IgD-negative memory B cell (primary cell): ENCODE measurements around the gene SEC22C. TPM values are rescaled to one million over a fixed set of nuclear protein-coding genes. Genes with fewer than 3 reads are reported as not detected.
"Not testable (repeated sequence)": the region's sequence is repeated elsewhere in the genome, so short reads cannot be mapped to it uniquely, and the experiment has no call there.

Source experiments
- H3K27ac Mint-ChIP-seq, 3 donors: one replicate each; pipeline ENCODE4 v1.8.0; 2020 to 2022; ENCODE audit warnings: mild to moderate bottlenecking in 3 of 3, mixed read lengths in 3 of 3, moderate library complexity in 1 of 3
- H3K27me3 Mint-ChIP-seq: one replicate; pipeline ENCODE4 v1.8.0; 2021; ENCODE audit warnings: mixed read lengths
- H3K36me3 Mint-ChIP-seq: one replicate; pipeline ENCODE4 v1.8.0; 2020; ENCODE audit warnings: mild to moderate bottlenecking, mixed read lengths
- H3K4me1 Mint-ChIP-seq, 3 donors: one replicate each; pipeline ENCODE4 v1.8.0; 2020 to 2022; ENCODE audit warnings: mixed read lengths in 3 of 3, mild to moderate bottlenecking in 1 of 3
- H3K4me3 Mint-ChIP-seq, 4 donors: one replicate each; pipeline ENCODE4 v1.8.0; 2020 to 2022; ENCODE audit warnings: mild to moderate bottlenecking in 4 of 4, mixed read lengths in 4 of 4, moderate library complexity in 3 of 4
- H3K9me3 Mint-ChIP-seq, 3 donors: one replicate each; pipeline ENCODE4 v1.8.0; 2020 to 2021; ENCODE audit warnings: mixed read lengths in 3 of 3, mild to moderate bottlenecking in 1 of 3
- polyA plus RNA-seq: library from polyadenylated mRNA; unstranded; fragments of 300-500 nt; fragmentation: Illumina TruSeq; gene quantifications from one replicate; pipeline ENCODE4 v1.2.3, GENCODE V29; 2021

Gene SEC22C
- polyA plus RNA-seq, 1 donor from 2014 or later: 30.1 TPM

DNA sequence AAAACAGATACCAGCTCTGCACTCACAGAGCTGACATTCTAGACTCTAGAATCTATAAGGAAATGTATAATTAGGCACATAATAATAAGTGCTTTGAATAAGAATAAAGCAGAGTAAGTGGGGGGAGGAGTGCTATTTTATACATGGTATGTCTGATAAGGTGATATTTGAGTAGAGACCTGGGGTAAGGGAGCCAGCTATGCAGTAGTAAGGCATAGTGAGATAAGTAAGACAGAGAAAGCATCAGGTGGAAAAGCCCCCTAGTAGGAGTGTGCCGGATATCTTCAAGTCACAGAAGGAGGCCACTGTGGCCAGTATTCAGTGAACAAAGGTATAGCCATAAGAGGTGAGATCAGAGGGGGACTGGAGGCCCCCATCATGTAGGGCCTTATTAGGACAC is 11.9 kb upstream of the SEC22C start:
- H3K27me3 Mint-ChIP-seq: no peaks in the 10 kb centered on the region
- H3K36me3 Mint-ChIP-seq: peaks cover 1% of the 10 kb centered on the region
- H3K4me3 Mint-ChIP-seq: peak overlapping the region in 2 of 4 donors; percentile 25 to 42
- peaks cover 8 to 24% (median 14%) of the 10 kb centered on the region in 3 donors for H3K4me1 Mint-ChIP-seq
- H3K9me3 Mint-ChIP-seq: no peaks in the 10 kb centered on the region
- H3K27ac Mint-ChIP-seq: peak overlapping the region; percentile 25 to 54 (median 34)

DNA sequence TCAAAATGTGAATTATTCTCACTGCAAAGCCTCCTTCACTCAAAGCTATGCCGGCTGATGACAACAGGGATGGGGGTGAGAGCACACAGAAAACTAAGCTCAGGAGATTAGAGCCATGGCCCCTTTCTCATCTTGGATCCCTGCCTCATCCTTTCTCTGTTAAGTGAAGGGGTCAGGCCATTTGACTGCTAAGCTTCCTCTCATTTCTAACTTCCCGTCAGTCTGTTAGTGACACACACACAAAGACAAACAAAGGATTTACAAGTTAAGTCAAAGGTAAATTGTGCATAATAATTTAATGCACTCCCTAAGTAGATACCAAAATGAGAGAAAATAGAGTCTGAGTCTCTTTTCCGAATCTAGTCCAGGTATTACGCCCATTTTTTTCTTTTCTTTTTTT is 10.0 kb upstream of the SEC22C start:
- no peaks in the 10 kb centered on the region for H3K27me3 Mint-ChIP-seq

DNA sequence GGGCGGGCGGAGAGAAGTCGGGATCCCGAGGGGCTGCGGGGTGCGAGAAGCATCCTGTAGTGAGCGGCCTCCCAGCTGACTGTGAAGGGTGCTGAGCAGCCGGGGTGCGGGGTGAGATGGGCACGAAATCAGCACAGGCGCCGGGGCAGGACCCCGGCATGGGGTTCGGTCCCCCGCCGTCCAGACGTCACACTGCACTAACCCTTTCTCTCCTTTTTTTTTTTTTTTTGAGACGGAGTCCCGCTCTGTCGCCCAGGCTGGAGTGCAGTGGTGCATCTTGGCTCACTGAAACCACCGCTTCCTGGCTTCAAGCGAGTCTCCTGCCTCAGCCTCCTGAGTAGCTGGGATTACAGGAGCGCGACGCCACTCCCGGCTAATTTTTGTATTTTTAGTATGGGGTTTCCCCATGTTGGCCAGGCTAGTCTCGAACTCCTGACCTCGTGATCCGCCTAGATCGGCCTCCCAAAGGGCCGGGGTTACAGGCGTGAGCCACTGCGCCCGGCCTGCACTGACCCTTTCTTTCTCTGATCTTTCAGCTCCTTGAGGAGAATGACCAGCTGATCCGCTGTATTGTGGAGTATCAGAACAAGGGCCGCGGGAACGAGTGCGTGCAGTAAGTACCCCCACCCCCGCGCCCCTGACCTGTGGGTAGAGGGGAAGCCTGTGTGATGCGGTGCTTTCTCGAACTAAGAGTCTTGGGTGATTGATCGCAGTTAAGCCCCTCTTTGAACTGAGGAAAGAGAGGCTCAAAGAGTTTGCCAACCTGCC is 9.4 kb upstream of the SEC22C start:
- Mint-ChIP-seq H3K27ac (peak overlapping the region; percentile 81 to 99 (median 96)), H3K4me1 (peaks cover 6 to 22% (median 11%) of the 10 kb centered on the region in 3 donors), H3K4me3 (peak overlapping the region; percentile 83 to 100 (median 98)), H3K36me3 (peaks cover 1% of the 10 kb centered on the region), H3K27me3 (no peaks in the 10 kb centered on the region), H3K9me3 (no peaks in the 10 kb centered on the region)

More for the DNA sequence above, 10.0 kb upstream of the SEC22C start:
- Mint-ChIP-seq H3K36me3 (peaks cover 1% of the 10 kb centered on the region), H3K4me1 (peaks cover 6 to 22% (median 11%) of the 10 kb centered on the region in 3 donors), H3K9me3 (no peaks in the 10 kb centered on the region), H3K27ac (peak overlapping the region; percentile 12 to 99 (median 96)), H3K4me3 (peak overlapping the region; percentile 63 to 100 (median 98))

DNA sequence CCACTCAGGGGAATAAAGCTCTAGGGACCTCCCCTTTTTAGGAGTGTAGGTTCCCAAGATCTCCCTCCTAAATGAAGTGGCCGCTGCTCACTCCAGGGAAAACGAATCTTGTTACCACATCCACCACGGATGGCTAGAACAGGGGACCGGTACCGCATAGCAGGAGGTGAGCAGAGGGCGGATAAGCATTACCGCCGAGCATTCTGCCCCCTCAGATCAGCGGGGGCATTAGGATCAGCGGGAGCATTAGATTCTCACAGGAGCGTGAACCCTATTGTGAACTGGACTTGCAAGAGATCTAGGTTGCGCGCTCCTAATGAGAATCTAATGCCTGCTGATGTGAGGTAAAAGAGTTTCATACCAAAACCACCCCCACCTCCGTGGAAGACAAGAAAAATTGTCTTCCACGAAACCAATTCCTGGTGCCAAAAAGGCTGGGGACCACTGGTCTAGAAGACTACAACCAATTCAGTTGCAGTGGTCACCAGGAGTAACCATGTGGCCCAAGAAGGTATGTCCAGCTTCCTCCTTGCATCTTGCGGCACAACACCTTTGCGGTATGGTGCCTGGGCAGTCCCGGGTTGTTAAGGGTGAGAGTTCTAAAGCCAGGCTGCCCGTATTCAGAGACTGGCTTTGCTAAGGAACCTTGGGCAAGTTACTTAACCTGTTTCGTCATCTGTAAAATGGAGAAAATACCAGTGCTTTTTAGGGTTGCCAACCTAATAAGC is 7.8 kb upstream of the SEC22C start:
- peak overlapping the region; percentile 81 to 99 (median 96) for H3K27ac Mint-ChIP-seq
- H3K4me1 Mint-ChIP-seq: peaks cover 6 to 22% (median 11%) of the 10 kb centered on the region in 3 donors
- H3K9me3 Mint-ChIP-seq: no peaks in the 10 kb centered on the region
- H3K4me3 Mint-ChIP-seq: peak overlapping the region; percentile 83 to 100 (median 98)
- peaks cover 1% of the 10 kb centered on the region for H3K36me3 Mint-ChIP-seq
- H3K27me3 Mint-ChIP-seq: no peaks in the 10 kb centered on the region

DNA sequence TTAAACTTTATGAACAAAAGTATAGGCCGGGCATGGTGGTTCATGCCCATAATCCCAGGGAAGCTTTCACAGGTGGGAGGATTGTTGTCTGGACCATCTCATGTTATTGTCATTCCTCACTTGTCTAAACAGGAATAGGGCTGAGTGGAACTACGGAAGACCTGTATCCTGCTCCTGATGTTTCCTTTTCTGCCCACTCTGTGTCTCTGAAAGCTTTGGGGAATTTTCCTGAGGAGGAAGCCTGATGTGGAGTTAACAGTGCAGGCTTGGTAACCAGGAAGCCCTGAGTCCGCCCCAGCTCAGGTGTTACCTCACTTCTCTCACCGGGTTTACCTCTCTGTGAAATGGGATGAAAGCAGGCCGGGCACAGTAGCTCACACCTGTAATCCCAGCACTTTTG is 6.9 kb upstream of the SEC22C start:
- peaks cover 6 to 19% (median 7%) of the 10 kb centered on the region in 3 donors for H3K4me1 Mint-ChIP-seq
- peaks cover 1% of the 10 kb centered on the region for H3K36me3 Mint-ChIP-seq
- H3K9me3 Mint-ChIP-seq: no peaks in the 10 kb centered on the region
- H3K27me3 Mint-ChIP-seq: no peaks in the 10 kb centered on the region
- H3K4me3 Mint-ChIP-seq: no peak overlapping the region
- H3K27ac Mint-ChIP-seq: no peak overlapping the region

DNA sequence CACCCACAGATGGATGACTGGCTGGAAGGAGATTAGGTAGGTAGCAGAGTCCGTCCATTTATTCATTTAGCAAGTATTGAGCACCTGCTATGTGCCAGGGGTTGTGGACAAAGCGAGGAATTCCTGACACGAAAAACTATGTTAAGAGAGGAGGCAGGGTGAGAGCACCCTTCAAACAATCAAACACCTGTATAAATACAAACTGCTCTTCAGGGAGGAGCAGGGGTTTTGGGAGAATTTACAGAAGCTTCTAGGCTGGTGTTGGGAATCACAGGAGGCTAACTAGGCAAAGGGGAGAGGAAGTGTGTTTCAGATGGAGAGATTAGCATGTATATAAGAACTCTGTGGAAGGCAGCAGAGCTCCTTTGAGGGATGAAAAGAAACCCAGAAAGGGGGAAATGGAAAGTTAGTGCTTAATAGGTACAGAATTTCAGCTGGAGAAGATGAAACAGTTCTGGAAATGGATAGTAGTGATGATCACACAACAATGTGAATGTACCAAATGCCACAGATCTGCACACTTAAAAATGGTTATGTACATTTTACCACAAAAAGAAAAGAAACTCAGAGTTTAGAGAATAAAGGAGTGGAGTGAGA is 805 bp upstream of the SEC22C start:
- Mint-ChIP-seq H3K27ac (peak overlapping the region; percentile 97 to 100 (median 97)), H3K9me3 (no peaks in the 10 kb centered on the region), H3K36me3 (peaks cover 6% of the 10 kb centered on the region), H3K27me3 (peaks cover 3% of the 10 kb centered on the region), H3K4me1 (peaks cover 28 to 32% (median 31%) of the 10 kb centered on the region in 3 donors), H3K4me3 (peak overlapping the region; percentile 95 to 98 (median 96))

DNA sequence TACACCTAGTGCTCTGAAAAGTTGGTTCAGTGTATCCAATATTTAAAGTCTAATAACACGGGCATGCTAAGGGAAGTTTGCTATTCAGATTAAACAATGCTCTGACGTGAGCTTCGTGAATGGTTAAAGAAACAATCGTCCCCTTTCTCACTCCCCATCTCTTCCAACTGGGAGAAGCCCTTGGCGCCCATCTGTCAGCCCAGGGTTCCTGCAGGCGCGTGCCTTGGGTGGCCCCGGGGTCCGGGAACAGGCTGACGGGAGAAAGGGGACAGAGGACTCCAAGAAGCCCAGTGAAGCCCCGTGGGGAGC is 413 bp downstream of the SEC22C start:
- no peaks in the 10 kb centered on the region for H3K9me3 Mint-ChIP-seq
- peaks cover 3% of the 10 kb centered on the region for H3K27me3 Mint-ChIP-seq
- peaks cover 6% of the 10 kb centered on the region for H3K36me3 Mint-ChIP-seq
- peaks cover 28 to 33% (median 32%) of the 10 kb centered on the region in 3 donors for H3K4me1 Mint-ChIP-seq
- H3K4me3 Mint-ChIP-seq: peak overlapping the region; percentile 88 to 97 (median 95)
- peak overlapping the region; percentile 53 to 97 (median 83) for H3K27ac Mint-ChIP-seq

DNA sequence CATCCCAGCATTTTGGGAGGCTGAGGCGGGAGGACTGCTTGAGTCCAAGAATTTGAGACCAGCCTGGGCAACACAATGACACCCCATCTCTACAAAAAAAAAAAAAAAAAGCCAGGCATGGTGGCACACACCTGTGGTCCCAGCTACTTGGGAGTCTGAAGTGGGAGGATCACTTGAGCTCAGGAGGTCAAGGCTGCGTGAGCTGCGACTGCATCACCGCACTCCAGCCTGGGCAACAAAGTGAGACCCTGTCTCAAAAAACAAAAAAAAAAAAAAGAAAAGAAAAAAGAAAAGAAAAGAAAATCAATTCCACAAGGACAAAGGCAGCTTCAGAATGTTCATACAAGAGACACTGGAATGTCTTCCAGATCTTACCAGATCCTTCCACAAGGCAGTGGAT is 2.4 kb downstream of the SEC22C start:
- peak overlapping the region in 2 of 3 donors; percentile 6 to 97 for H3K27ac Mint-ChIP-seq
- not testable (repeated sequence) for H3K27me3 Mint-ChIP-seq, H3K9me3 Mint-ChIP-seq
- peak overlapping the region in 1 of 4 donors; percentile 95 for H3K4me3 Mint-ChIP-seq
- H3K4me1 Mint-ChIP-seq: peaks cover 28 to 33% (median 32%) of the 10 kb centered on the region in 3 donors
- H3K36me3 Mint-ChIP-seq: peaks cover 17% of the 10 kb centered on the region

DNA sequence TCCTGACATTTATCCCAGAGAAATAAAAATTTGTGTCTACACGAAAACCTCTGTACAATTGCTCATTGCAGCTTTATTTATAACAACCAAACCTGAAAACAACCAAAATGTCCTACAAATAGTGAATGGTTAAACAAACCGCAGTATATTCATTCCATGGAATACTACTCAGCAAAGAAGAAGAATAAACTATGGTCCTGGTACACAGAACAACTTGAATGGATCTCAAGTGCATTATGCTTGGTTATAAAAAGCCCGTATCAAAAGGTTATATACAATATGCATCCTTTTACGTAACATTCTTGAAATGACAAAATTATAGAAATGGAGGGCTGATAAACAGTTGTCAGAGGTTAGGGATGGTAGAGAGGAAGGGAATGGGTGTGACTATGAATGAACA is 3.7 kb downstream of the SEC22C start:
- H3K4me3 Mint-ChIP-seq: no peak overlapping the region
- peaks cover 4 to 8% (median 7%) of the 10 kb centered on the region in 3 donors for H3K9me3 Mint-ChIP-seq
- H3K4me1 Mint-ChIP-seq: peaks cover 28 to 30% (median 28%) of the 10 kb centered on the region in 3 donors
- H3K27me3 Mint-ChIP-seq: peaks cover 3% of the 10 kb centered on the region
- peaks cover 22% of the 10 kb centered on the region for H3K36me3 Mint-ChIP-seq
- no peak overlapping the region for H3K27ac Mint-ChIP-seq

DNA sequence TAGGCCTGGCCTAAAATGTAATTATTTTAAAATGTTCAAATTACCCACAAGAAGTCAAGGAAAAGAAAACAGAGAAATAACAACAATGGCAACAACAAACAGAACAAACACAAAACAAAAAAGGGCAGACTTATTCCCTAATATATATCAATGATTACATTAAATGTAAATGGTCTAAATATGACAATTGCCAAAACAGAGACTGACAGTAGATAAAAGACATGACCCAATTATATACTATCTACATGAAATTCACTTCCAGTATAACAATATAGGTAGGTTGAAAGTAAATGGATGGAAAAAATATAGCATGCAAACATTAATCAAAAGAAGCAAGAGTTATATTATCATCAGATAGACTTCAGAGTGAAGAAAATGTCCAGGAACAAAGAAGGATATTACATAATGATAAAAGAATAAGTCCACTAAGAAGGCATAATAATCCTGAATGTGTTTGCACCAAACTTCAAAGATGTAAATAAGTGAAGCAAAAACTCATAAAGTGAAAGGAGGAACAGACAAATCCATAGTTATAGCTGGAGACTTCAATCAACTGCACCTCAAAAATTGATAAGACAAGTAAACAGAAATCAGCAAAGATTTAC is 6.5 kb downstream of the SEC22C start:
- Mint-ChIP-seq H3K4me3 (no peak overlapping the region), H3K27ac (peak overlapping the region in 1 of 3 donors; percentile 60), H3K4me1 (peaks cover 13 to 14% (median 14%) of the 10 kb centered on the region in 3 donors), H3K36me3 (peaks cover 25% of the 10 kb centered on the region), H3K27me3 (no peaks in the 10 kb centered on the region), H3K9me3 (peaks cover 4 to 8% (median 7%) of the 10 kb centered on the region in 3 donors)

DNA sequence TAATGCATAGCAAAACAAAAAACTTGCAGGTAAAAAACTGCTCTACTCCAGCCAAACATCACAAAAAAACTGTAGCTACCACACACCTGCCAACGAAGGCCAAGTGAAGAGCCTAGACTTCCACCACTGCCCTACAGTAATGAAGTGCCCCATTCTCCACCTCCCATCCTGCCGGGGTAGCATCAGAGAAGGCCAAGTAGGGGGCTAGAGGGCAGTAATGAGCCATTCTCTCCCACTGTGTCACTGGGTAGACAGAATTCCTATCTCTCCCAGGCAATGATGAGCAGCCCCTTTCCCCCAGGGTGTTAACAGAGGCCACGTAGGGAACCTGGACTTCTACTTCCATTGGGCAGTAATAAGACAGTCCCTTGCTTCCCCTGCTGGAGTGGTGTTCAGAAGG is 9.5 kb downstream of the SEC22C start:
- no peak overlapping the region for H3K4me3 Mint-ChIP-seq
- H3K27ac Mint-ChIP-seq: no peak overlapping the region
- peaks cover 23% of the 10 kb centered on the region for H3K36me3 Mint-ChIP-seq
- H3K4me1 Mint-ChIP-seq: peaks cover 6 to 13% (median 10%) of the 10 kb centered on the region in 3 donors
- peaks cover 4 to 8% (median 7%) of the 10 kb centered on the region in 3 donors for H3K9me3 Mint-ChIP-seq
- no peaks in the 10 kb centered on the region for H3K27me3 Mint-ChIP-seq

DNA sequence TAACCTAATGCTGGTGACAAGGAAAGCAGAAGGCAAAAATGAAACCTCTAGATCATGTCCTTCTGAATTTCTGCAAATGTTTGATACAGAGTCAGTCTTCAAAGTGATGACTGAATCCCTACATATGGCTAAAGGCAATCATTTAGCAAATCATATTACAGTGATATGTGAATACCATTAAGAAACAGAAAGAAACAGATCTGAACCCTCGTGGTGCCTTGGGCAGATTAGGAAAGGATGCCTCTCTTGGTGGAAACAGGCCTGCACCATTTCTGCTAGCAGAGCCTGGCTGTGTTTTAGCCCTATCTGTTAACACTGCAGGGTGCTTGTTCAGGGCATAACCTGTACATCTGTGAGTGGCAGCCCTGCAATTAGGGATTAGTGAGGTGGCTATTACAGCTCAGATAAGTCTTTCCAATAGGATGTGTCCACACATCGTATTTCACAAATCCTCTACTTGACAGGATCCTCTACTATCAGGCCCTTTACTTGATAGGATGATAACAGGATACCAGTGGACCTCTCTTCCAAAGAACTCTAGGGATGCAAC is 12.1 kb downstream of the SEC22C start:
- H3K36me3 Mint-ChIP-seq: peaks cover 14% of the 10 kb centered on the region
- H3K4me1 Mint-ChIP-seq: peaks cover 5 to 13% (median 12%) of the 10 kb centered on the region in 3 donors
- H3K27me3 Mint-ChIP-seq: no peaks in the 10 kb centered on the region
- H3K9me3 Mint-ChIP-seq: peaks cover 0 to 4% (median 2%) of the 10 kb centered on the region in 3 donors
- peak overlapping the region in 1 of 3 donors; percentile 46 for H3K27ac Mint-ChIP-seq
- no peak overlapping the region for H3K4me3 Mint-ChIP-seq

DNA sequence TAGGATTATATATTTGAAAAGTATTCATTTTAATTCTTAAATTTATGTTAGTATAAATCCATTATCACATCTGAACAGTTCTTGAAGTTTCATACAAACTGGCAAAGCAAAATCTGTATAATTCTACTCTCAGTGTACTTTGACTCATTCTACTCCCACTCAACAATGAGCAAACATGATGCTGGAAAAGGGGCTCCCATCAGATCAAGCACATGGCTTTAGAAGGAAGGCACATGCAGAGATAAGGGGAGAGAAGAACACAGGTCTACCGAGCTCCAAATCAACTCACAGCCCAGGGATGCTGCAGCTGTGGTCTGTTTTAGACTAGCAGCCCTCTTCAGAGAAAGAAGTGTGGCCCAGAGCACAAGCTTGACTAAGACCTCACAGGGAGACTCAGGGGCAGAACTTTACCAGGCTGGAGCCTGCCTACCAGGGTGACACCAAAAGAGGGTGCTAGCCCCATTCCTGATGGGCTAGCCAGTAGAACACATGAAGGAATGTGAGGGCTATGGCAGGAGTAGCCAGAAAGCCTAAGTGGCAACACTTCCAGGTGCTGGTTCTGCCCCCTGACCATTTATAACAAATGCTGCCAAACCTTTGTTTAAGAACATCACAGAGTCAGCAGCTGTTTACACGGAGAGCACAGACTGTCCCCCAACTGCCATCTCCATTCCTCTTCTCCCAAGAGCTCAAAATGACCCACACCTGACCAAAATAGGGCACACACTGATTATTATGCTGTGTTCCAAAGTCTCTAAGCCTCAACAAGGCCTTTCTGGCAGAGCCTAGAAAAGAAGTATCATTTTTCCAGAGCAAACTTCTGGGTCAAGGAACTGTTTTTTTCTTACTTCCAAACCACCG is 19.5 kb downstream of the SEC22C start:
- H3K27me3 Mint-ChIP-seq: no peaks in the 10 kb centered on the region
- peaks cover 5% of the 10 kb centered on the region for H3K36me3 Mint-ChIP-seq
- no peak overlapping the region for H3K4me3 Mint-ChIP-seq
- H3K9me3 Mint-ChIP-seq: no peaks in the 10 kb centered on the region
- peaks cover 0 to 4% (median 3%) of the 10 kb centered on the region in 3 donors for H3K4me1 Mint-ChIP-seq
- peak overlapping the region in 1 of 3 donors; percentile 67 for H3K27ac Mint-ChIP-seq

DNA sequence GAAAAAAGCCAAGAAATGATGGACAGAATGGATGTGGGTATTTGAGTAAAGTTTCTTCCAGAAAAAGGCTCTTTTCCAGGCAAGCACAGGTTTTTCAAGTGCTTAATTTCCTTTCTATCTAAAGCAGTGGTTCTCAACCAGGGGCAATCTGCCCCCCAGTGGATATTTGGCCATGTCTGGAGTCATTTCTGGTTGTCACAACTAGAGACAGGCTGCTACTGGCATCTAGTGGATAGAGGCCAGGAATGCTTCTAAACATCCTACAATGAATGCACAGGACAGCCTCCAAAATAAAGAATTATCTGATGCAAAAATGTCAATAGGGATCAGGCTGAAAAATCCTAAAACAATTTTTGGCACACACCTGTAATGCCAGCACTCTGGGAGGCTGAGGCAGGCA is 23.9 kb downstream of the SEC22C start:
- no peaks in the 10 kb centered on the region for H3K9me3 Mint-ChIP-seq
- H3K4me1 Mint-ChIP-seq: peaks cover 4 to 5% (median 4%) of the 10 kb centered on the region in 3 donors
- no peaks in the 10 kb centered on the region for H3K27me3 Mint-ChIP-seq
- H3K27ac Mint-ChIP-seq: peak overlapping the region in 1 of 3 donors; percentile 39
- H3K4me3 Mint-ChIP-seq: no peak overlapping the region
- H3K36me3 Mint-ChIP-seq: peaks cover 8% of the 10 kb centered on the region
